ENCODE measurements around the gene C12orf75. TPM values are rescaled to one million over a fixed set of nuclear protein-coding genes. Genes with fewer than 3 reads are reported as not detected.

Gene C12orf75
- total RNA-seq, 4 donors from 2014 or later, result 17.4 to 28.5 (median 25.3) TPM

DNA sequence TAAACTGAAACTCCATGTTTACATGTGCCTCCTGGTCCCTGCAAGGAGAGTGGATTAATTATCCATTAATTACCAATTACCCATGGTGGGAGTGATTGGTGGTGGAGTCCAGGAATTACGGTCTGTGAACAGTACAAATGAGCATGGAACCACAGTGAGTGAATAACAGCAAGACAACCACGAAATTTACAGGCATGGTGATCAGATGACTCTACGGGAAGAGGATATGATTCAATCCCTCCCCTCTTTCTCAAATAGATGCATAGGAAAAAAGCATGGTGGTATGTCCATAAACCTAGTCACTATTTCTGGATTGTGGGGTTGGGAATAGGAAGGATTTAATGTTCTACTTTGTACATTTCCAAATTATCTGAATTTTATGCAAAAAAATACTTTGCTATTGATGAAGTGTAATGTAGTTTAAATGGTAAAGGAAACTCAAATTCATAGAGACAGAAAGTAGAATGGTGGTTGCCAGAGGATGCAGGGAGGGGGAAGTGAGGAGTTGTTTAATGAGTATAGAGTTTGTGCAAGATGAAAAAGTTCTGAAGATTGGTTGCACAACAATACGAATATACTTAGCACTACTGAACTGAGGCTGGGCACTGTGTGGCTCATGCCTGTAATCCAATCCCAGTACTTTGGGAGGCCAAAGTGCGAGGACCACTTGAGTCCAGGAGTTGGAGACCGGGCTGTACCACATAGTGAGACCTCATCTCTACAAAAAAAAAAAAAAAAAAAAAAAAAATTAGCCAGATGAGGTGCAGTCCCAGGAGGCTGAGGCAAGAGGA lies 41.2 kb upstream of the C12orf75 start:
- H3K27me3 ChIP-seq, result no peaks in the 10 kb centered on the region
- H3K4me3 ChIP-seq, result no peak overlapping the region
- 89% methylated on average over 6 of the region's 6 CpGs for WGBS
- no peaks in the 10 kb centered on the region for H3K36me3 ChIP-seq
- DNase-seq (ENCODE audit: low spot score in 2 of 2), result no peak
- H3K9me3 ChIP-seq, result no peaks in the 10 kb centered on the region
- no peak overlapping the region for H3K27ac ChIP-seq
- TF ChIP-seq, protein P1, sequence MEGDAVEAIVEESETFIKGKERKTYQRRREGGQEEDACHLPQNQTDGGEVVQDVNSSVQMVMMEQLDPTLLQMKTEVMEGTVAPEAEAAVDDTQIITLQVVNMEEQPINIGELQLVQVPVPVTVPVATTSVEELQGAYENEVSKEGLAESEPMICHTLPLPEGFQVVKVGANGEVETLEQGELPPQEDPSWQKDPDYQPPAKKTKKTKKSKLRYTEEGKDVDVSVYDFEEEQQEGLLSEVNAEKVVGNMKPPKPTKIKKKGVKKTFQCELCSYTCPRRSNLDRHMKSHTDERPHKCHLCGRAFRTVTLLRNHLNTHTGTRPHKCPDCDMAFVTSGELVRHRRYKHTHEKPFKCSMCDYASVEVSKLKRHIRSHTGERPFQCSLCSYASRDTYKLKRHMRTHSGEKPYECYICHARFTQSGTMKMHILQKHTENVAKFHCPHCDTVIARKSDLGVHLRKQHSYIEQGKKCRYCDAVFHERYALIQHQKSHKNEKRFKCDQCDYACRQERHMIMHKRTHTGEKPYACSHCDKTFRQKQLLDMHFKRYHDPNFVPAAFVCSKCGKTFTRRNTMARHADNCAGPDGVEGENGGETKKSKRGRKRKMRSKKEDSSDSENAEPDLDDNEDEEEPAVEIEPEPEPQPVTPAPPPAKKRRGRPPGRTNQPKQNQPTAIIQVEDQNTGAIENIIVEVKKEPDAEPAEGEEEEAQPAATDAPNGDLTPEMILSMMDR (IDR thresholded peaks at IDR 0.05), result no peak
- TF ChIP-seq EP300 (IDR thresholded peaks at IDR 0.05) (no peak), POLR2AphosphoS5 (IDR thresholded peaks at IDR 0.05) (no peak), POLR2A (IDR thresholded peaks at IDR 0.05) (no peak)
- no peaks in the 10 kb centered on the region for H3K4me1 ChIP-seq

DNA sequence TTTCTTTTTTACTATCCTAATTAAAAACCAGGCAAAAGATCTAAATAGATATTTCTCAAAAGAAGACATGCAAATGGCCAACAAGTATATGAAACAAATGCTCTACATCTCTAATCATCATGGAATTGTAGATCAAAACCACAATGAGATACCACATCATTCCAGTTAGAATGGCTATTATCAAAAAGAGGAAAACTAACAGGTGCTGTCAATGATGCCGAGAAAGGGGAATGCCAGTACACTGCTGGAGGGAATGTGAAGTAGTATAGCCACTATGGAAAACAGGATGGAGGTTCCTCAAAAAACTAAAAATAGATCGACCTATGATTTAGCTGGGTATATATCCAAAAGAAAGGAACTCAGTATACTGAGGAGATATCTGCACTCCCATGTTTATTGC lies 39.0 kb upstream of the C12orf75 start:
- Histone ChIP-seq H3K27me3 (no peaks in the 10 kb centered on the region), H3K4me1 (peaks cover 3% of the 10 kb centered on the region), H3K36me3 (no peaks in the 10 kb centered on the region), H3K4me3 (no peak overlapping the region), H3K27ac (no peak overlapping the region), H3K9me3 (no peaks in the 10 kb centered on the region)
- WGBS, result 93% methylated on average over 2 of the region's 2 CpGs
- DNase-seq (ENCODE audit: low spot score in 2 of 2), result no peak
- TF ChIP-seq, protein P1 (IDR thresholded peaks at IDR 0.05), result no peak
- TF ChIP-seq POLR2A (IDR thresholded peaks at IDR 0.05) (no peak), EP300 (IDR thresholded peaks at IDR 0.05) (no peak), POLR2AphosphoS5 (IDR thresholded peaks at IDR 0.05) (no peak)

DNA sequence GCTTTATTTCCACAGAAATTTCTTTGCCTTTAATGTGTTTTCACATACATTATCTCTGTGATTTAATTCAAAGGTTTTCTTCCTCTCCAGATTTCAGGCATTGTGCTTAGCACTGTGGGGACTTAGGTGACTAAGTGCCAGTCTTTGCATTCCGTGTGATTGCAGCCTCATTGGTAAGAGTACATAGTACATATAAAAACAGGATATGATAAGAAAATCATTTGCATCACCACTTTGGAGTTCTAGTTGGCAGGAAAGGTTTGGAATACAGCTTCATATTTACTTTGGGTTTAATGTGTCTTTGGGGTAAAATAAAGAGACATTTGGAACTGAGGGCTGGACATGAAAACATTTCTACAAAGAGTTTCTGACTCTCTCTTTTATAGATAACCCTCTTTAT lies 37.8 kb upstream of the C12orf75 start:
- Histone ChIP-seq H3K36me3 (no peaks in the 10 kb centered on the region), H3K27ac (no peak overlapping the region), H3K9me3 (no peaks in the 10 kb centered on the region), H3K4me1 (peaks cover 9% of the 10 kb centered on the region), H3K4me3 (no peak overlapping the region), H3K27me3 (no peaks in the 10 kb centered on the region)
- TF ChIP-seq EP300 (IDR thresholded peaks at IDR 0.05), result no peak
- TF ChIP-seq, protein P1 (IDR thresholded peaks at IDR 0.05), result no peak
- no peak for TF ChIP-seq POLR2A (IDR thresholded peaks at IDR 0.05)
- no peak for TF ChIP-seq POLR2AphosphoS5 (IDR thresholded peaks at IDR 0.05)
- no peak for DNase-seq (ENCODE audit: low spot score in 2 of 2)
- WGBS, result 74% methylated on average over 1 of the region's 1 CpG

DNA sequence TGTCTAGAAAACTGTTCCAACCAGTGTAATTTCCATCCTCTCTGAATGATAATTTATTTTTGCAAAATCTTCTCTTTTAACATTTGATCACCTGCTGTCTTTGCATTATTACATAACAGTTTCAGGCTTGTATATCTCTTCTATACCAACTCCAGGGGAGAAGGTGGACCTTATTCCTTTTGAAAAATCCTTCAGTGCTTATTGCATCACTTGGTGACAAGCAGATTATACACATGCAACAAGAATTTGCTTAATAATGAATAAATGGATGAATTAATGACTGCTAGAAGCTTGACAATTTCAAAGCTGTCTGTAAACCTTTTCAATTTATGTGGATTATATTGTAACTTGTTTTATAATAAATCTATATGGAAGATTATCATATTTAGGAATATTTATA lies 37.3 kb upstream of the C12orf75 start:
- Histone ChIP-seq H3K36me3 (no peaks in the 10 kb centered on the region), H3K9me3 (no peaks in the 10 kb centered on the region), H3K4me1 (peaks cover 9% of the 10 kb centered on the region), H3K27ac (no peak overlapping the region), H3K27me3 (no peaks in the 10 kb centered on the region), H3K4me3 (no peak overlapping the region)
- TF ChIP-seq EP300 (IDR thresholded peaks at IDR 0.05) (no peak), POLR2AphosphoS5 (IDR thresholded peaks at IDR 0.05) (no peak)
- TF ChIP-seq, protein P1 (IDR thresholded peaks at IDR 0.05), result no peak
- DNase-seq (ENCODE audit: low spot score in 2 of 2), result no peak

DNA sequence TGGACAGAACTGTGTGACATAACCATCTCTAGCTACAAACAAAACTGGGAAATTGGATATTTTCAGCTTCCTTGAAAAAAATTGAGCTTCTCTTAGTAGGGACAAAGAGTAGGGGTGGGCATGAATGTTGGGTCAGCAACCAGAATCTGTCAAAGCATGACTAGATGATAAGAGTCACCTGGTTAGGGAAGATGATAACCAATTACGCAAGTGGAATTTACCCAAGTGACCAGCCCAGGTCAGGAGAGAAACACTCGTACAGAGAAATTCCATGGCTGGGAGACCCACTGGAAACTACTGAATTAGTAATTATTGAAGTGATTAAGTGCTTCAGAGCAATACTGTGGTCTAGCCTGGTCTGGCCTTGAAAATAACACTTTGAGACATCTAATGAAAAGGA lies 36.3 kb upstream of the C12orf75 start:
- 94% methylated on average over 2 of the region's 2 CpGs for WGBS
- Histone ChIP-seq H3K4me1 (peaks cover 9% of the 10 kb centered on the region), H3K36me3 (no peaks in the 10 kb centered on the region), H3K9me3 (no peaks in the 10 kb centered on the region), H3K4me3 (no peak overlapping the region), H3K27me3 (no peaks in the 10 kb centered on the region), H3K27ac (no peak overlapping the region)
- TF ChIP-seq EP300 (IDR thresholded peaks at IDR 0.05), result no peak
- TF ChIP-seq POLR2AphosphoS5 (IDR thresholded peaks at IDR 0.05), result no peak
- DNase-seq (ENCODE audit: low spot score in 2 of 2), result no peak
